ENCODE data around the gene MRPL28.
"Not testable (repeated sequence)": the region's sequence is repeated elsewhere in the genome, so short reads cannot be mapped to it uniquely, and the experiment has no call there.

Gene MRPL28

GRCh38 chr16:359067-359763, 11.1 kb downstream of the MRPL28 start:
- DNase-seq (ENCODE audit: low spot score): no peak

- no peak for DNase-seq (ENCODE audit: low spot score)
Measured at GRCh38 chr16:356741-357140, 13.6 kb downstream of the MRPL28 start.

DNA sequence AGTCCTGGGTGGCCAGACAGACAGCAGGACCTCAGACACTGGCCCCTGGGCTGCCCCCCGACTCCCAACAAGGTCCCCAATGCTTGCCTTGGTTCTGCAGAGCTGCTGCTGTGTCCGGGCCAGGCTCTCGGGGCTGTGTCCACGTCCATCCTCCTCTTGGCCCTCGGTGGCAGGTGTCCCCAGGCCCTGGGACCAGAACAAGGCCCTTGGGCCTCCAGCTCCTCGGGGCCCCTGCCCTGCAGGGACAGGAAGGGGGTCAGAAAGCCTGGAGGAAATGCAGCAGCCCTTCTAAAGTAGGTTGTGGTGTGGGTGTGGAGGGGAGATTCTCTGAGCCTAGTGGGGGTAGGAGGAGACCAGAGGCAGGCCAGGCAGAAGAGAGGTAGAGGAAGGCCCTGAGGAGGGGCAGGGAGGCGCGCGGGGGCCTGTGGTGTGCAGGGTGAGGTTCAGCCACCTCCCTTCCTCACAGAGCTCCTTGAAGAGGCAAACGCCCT, 15.3 kb downstream of the MRPL28 start:
- no peak for DNase-seq (ENCODE audit: low spot score)

DNA sequence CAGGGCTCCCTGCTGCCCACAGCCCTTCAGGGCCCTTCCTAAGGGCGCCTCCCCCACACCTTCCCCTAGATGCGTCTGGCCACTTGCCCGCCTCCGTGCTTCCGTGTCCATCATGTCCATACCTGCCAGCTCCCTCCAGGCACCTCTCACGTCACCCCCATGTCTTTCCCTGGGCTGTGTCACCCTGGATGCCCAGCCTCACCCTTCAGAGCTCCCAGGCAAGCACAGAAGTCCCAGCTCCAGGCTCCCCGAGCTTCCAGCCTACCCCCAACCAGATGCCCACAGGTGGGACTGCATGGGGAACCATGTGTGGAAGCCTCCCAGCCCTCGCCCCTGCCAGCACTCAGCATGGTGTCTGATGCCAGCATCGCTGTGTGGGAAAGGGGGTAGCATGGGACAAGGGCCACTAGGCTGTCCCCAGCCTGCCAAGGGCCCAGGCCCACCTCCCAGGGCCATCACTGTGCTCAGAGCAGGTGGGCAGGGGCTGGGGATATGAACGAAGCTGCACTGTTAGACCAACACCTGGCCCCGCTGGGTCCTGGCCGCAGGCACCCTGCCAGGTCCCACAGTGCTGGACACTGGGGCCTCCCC, 16.0 kb downstream of the MRPL28 start:
- DNase-seq (ENCODE audit: low spot score): no peak

- no peak for DNase-seq (ENCODE audit: low spot score)
Measured at GRCh38 chr16:353404-354290, 16.7 kb downstream of the MRPL28 start.

GRCh38 chr16:352547-353403, 17.6 kb downstream of the MRPL28 start, which contains the start of gene AXIN1:
TSS of gene AXIN1 (minus strand) at chr16:352723. CDS start at chr16:347025, 5,698 bp downstream.
- DNase-seq (ENCODE audit: low spot score): peak; percentile 92

GRCh38 chr16:351804-352520, 18.4 kb downstream of the MRPL28 start:
- DNase-seq (ENCODE audit: low spot score): no peak

- no peak for DNase-seq (ENCODE audit: low spot score)
Measured at GRCh38 chr16:350203-350602, 20.1 kb downstream of the MRPL28 start.

DNA sequence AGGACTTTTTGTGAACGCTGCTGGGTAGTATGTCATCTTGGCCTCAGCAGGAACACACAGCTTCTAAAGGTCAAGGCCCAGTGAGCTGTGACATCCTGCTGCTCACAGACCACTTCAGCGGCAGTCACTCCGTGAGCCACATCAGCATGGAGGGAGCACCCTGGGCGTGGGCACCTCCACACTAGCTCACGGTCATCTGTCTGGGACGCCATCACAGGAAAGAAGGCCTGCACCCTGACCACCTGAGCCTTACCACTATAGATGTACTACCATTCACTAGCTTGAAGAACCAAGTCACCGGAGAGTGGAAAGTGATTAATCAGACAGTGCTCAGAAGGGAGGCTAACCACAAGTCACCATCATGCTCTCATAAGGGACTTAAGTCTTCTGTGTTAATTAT, 21.1 kb downstream of the MRPL28 start:
- DNase-seq (ENCODE audit: low spot score): no peak

DNA sequence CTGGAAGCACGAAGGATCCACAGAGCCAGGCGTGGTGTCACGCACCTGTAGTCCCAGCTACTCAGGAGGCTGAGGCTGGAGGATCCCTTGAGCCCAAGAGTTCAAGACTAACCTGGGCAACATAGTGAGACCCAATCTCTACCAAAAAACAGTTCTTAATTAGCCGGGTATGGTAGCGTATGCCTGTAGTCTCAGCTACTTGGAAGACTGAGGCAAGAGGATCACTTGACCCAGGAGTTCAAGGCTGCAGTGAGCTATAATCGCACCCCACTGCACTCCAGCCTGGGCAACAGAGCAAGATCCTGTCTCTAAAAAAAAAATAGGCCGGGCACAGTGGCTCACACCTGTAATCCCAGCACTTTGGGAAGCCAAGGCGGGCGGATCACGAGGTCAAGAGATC, 21.8 kb downstream of the MRPL28 start:
- DNase-seq (ENCODE audit: low spot score): not testable (repeated sequence)

DNA sequence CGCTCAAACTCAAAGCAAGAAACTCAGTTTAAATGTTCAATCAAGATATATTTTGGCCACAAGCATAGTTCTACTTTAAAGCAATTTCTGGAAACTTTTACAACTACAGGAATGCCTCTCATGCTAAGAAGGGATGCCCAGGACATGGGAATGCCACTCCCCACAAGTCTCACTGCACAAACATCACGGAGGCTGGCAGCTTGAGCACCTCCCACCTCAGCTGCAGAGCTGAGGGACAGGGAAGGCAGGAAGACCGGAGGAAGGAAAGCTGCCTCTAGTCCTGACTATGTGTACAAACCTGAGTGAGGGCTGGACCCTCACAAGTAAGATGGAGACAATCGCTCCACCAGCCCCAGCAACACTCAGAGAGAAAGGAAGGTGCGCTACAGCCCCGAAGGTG, 23.1 kb downstream of the MRPL28 start:
- no peak for DNase-seq (ENCODE audit: low spot score)

- no peak for DNase-seq (ENCODE audit: low spot score)
Measured at GRCh38 chr16:346587-346986, 23.8 kb downstream of the MRPL28 start.

DNA sequence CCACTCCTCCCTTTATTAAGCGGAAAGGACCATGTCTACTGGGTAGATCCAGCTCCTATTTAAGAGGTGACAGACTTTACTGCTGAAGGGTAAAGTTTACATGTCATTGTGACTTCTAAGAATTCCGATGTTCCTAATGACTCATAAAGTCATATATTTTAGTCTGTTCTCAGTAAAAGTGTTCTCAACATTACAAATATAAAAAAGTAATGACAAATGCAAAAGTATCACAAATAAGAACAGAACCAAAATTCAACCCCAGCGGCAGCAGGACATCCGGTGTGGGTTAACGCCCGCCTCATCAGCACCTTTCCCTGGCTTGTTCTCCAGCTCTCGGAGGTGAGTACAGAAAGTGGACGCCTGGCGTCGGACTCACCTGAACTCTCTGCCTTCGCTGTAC, 24.6 kb downstream of the MRPL28 start:
- DNase-seq (ENCODE audit: low spot score): no peak

DNA sequence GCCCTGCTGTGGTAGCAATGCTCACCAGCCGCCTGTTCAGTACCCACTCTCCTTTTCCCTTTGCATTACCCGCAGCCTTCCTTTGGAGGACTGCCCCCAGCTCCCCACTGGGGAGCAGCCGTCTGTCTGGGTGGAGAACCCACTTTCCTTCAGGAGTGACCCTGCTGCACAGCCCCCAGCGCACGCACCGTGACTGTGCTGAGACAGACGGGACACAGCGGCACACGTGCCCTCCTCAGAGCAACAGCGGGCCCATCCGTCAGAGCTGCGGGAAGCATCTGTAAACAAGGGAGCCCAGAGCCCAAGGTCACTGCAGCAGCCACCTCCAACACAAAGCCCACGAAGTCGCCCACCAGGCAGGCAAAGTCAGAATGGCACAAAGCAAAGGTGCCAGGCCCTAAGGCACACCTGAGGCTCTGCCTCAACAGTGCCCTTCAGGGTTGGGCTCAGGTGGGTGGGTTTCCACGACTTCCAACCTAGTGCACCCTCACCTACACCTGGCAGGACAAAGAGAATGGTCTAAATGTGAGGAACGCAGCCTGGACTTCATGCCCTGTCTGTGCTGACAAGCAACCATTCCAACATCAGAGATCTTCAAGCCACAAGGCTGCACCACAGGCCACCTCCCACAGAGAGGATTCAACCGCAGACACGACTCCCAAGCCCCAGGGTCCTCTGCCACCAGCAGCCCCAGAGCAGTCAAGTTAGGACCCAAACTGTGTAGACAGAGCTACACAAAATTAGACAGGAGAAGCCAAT, 27.7 kb downstream of the MRPL28 start:
- no peak for DNase-seq (ENCODE audit: low spot score)

DNA sequence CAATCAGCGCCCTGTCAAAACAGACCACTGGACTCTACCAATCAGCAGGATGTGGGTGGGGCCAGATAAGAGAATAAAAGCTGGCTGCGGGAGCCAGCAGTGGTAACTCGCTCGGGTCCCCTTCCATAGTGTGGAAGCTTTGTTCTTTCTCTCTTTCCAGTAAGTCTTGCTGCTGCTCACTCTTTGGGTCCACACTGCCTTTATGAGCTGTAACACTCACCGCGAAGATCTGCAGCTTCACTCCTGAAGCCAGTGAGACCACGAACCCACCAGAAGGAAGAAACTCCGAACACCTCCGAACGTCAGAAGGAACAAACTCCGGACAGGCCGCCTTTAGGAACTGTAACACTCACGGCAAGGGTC, 28.4 kb downstream of the MRPL28 start:
- not testable (repeated sequence) for DNase-seq (ENCODE audit: low spot score)

DNA sequence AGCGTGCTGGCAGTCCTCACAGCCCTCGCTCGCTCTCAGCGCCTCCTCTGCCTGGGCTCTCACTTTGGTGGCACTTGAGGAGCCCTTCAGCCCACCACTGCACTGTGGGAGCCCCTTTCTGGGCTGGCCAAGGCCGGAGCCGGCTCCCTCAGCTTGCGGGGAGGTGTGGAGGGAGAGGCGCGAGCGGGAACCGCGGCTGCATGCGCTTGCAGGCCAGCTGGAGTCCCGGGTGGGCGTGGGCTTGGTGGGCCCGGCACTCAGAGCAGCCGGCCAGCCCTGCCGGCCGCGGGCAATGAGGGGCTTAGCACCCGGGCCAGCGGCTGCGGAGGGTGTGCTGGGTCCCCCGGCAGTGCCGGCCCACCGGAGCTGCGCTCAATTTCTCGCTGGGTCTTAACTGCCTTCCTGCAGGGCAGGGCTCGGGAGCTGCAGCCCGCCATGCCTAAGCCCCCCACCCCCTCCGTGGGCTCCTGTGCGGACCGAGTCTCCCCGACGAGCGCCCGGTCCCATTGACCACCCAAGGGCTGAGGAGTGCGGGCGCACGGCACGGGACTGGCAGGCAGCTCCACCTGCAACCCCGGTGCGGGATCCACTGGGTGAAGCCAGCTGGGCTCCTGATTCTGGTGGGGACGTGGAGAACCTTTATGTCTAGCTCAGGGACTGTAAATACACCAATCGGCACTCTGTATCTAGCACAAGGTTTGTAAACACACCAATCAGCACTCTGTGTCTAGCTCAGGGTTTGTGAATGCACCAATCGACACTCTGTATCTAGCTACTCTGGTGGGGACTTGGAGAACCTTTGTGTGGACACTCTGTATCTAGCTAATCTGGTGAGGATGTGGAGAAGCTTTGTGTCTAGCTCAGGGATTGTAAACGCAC, 29.0 kb downstream of the MRPL28 start:
- not testable (repeated sequence) for DNase-seq (ENCODE audit: low spot score)

DNA sequence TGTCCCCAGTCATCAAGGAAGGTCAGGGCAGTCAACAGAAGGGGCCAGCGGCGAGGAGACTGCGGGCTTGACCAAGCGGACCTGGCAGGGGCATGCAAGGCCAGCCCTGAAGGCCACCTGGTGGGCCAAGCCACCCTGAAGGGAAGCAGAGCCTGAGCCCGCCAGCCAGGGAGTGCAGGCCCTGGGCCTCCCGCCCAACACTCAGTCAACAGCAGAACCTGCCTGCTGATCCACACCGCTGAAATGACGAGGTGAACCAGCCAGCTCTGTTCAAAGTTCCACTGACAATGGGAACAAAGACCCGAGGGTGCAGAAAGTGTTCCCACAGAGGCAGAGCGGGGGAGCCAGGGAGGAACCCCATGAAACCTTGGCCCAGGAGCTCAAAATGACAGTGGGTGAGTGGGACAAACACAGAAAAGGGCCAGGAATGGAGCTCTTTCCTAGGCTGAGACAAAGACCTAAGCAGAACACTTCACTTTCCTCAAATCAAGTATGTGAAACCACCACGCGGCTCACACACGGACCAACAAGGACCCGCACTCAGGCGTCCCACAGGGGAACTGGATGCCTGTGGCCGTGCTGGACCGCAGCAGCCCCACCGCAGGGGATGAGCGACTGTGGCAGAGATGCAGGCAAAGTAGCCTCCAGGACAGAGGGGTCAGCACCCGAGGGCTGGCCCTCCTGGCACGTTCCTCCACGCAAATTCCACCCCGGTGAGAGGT, 29.8 kb downstream of the MRPL28 start:
- no peak for DNase-seq (ENCODE audit: low spot score)

DNA sequence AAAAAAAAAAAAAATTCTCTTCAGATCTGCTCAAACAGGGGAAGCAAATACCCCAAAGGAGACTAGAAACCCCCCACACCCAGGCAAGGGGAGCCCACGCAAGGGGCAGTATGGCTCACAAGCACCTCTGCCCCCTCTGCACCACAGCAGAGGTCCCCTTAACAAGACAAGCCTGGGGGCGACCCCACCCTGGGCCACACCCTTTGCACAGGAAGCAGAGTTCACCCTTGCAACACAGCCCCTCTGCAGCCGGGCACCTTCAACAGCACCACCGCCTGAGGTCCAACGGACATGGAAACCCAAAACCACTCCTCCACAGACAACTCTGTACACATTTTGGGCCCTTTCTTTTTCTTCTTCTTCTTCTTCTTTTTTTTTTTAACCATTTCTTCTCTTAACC, 30.7 kb downstream of the MRPL28 start:
- no peak for DNase-seq (ENCODE audit: low spot score)

Data from Ammon's horn (tissue), 1 donor.